Stimulated activated CD8-positive, alpha-beta memory T cell treated with anti-CD3 and anti-CD28 coated beads, Interleukin-12 subunit alpha, Interleukin-12 subunit beta, amount 100 ng/mL, for 1 hour (primary cell): ENCODE measurements around the gene PPP1R13B.
"Not testable (repeated sequence)": the region's sequence is repeated elsewhere in the genome, so short reads cannot be mapped to it uniquely, and the experiment has no call there.

Source experiments
- DNase-seq: peaks from one replicate; pipeline ENCODE4 v3.0.0-alpha.2; 2020; ENCODE audit warnings: low read depth

The PPP1R13B gene

DNA sequence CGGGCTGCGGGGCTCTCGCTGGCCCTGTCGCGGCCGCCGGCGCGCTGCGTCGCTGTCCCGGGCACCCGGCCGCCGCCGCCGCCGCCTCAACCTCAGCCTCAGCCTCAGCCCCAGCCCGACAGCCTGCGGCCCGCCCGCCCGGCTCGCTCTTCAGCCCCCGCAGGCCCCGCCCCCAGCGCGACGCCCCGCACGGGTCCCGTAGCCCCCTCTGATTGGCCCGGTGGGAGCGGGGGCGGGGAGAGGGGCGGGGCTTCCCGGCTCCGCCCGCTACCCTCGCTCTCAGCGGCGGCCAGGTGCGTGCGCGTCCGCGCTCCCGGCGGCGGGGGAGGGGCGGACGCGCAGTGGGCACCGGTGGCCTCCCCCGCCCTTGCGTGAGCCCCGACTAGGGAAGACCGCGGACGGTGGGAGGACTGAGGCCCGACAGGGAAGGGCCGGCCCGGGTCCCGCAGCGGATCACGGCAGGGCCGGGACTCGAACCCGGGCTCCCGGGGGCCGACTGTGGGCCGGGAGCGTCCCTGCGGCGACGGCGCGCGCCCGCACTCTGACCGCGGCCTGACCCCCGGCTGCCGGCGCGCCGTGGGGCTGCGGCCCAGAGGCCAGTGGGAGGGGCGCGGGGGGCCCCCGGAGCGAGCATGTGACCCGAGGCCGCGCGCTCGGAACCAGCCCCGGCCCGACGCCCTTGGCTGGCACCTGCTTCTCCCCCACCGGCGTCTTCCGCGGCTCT lies at the start of gene PPP1R13B:
PPP1R13B (minus strand) TSS at position 125 of the 724 bp plus-strand sequence. CDS start 268 bp downstream, outside the sequence.
- peak; percentile 84 for DNase-seq

DNA sequence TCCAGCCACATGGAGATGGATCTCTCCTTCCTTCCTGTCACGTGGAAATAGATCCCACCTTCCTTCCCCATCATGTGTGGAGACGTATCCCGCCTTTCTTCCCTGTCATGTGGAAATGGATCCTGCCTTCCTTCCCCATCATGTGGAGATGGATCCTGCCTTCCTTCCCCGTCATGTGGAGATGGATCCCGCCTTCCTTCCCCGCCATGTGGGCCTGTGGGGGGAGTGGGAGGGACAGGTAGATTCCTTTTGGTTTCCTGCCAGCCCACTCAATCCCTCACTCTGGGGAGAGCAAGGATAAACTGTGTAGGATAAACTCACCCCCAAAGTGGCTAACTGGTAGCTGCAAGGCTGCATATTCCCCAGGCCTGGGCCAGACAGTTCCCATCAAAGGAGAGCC lies 49.2 kb upstream of the PPP1R13B start:
- DNase-seq = no peak

DNA sequence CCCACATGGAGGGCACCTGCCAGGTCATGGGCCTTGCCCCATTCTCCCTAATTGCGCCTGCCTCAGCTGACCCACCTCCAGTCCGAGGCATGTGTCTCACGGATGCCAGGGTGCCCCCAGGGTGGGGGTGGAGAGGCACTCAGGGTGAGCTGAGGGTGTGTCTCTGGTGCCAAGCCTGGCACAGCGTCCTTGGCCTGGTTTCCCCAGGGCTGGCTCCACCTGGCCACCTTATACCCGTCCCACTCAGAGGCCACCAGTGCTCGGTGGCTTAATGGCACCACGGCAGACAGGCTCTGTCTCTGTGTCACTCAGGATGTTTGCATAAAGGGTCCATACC lies 47.3 kb upstream of the PPP1R13B start:
- DNase-seq = no peak

GRCh38 chr14:103894034-103894722 lies 46.8 kb upstream of the PPP1R13B start:
- no peak for DNase-seq

- no peak for DNase-seq
These were observed 44.9 kb upstream of the PPP1R13B start for GRCh38 chr14:103892247-103892646.

DNA sequence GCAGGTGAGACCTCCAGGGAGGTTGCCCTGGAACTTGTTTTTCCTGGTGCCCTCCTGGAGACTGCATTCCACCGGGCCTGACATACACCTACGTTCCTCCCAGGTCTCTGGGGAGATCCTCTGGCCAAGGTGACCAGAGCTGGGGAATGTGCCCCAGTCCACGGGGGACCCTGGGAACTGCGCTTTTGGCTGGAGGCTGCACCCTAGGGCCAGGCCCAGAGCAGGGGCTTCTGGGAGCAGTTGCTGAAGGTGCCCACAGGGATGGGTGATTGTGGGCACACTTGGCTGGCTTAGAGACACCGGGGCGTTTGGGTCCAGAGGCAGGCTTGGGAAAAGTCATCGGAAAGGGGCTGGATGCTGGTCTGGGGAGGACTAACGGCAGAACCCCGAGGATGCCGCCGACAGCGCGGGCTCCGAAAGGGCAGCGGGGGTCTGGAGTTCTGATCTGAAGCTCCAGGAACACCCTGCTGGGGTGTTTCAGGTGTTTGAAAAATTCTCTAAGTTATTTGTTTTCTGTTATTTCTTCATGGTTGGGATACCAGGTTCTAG lies 44.4 kb upstream of the PPP1R13B start:
- no peak for DNase-seq

GRCh38 chr14:103890821-103891666 lies 43.7 kb upstream of the PPP1R13B start:
- no peak for DNase-seq

GRCh38 chr14:103890052-103890371 lies 42.6 kb upstream of the PPP1R13B start:
- no peak for DNase-seq

DNA sequence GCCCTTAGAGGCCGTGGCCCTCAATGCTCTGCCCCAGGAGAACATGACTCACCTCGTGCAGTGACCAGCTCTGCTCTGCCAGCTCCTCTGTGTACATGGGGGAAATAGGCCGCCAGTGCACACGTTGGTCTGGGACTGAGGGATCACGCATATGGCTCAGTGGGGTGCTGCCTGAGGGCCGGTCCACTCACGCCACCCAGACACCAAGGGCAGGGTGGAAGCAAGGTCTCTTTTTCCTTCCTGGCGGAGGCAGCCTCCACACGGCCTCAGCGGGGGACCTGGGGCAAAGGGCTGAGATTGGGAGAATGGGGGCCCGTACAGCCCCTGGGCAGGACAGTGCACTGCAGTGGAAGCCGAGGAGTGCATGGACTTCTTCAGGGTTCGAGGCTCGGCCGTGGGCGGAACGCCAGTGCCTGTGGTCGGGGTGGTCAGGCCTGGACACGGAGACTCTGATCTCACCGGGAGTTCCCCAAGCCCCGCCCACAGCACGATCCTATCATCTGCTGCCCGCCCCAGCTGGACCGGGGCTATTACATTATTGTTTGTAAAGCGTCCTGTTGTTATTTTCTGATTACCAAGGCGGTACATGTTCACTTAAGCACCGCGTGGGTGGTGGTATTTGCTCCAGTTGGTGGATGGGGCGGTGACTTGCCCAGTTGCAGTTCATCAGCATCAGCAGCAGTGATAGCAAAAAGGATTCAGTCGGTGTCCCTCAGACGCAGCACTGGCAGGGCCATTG lies 42.1 kb upstream of the PPP1R13B start:
- DNase-seq = no peak

DNA sequence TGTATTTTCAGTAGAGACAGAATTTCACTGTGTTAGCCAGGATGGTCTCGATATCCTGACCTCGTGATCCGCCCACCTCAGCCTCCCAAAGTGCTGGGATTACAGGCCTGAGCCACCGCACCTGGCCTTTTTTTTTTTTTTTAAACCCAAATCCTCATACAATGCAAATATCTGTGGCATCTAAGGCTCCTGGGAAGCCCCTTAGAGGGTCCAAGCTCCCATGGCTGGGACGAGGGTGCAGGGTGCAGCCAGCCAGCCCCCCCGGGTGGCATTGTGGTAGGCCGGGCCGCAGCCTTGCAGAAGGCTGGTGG lies 41.6 kb upstream of the PPP1R13B start:
- DNase-seq = not testable (repeated sequence)

DNA sequence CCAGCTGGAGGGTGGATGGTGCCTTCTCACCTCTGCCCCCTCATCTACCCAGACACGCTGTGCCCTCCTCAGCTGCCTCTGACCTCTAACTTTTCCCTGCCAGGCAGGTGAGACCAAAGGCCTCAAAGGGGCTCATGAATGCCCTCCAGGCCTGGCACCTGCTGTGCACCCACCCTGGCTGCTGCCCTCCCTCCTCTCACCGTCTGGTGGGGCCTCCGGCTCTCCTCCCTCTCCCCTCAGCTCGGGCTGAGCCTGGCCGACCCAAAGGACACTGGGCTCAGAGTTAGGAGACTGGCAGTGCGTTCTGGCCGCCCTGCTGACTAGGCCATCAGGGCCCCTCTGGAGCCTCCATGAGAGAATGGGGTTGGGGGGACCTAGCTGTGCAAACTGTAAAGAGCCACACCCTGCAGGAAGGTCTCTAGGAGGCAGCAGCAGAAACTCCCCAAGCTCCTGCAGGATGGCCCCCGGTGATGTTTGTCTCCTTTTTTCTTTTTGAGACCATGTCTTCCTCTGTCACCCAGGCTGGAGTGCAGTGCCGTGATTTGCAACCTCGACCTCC lies 40.3 kb upstream of the PPP1R13B start:
- no peak for DNase-seq

- no peak for DNase-seq
These were observed 39.8 kb upstream of the PPP1R13B start for GRCh38 chr14:103887170-103887501.

DNA sequence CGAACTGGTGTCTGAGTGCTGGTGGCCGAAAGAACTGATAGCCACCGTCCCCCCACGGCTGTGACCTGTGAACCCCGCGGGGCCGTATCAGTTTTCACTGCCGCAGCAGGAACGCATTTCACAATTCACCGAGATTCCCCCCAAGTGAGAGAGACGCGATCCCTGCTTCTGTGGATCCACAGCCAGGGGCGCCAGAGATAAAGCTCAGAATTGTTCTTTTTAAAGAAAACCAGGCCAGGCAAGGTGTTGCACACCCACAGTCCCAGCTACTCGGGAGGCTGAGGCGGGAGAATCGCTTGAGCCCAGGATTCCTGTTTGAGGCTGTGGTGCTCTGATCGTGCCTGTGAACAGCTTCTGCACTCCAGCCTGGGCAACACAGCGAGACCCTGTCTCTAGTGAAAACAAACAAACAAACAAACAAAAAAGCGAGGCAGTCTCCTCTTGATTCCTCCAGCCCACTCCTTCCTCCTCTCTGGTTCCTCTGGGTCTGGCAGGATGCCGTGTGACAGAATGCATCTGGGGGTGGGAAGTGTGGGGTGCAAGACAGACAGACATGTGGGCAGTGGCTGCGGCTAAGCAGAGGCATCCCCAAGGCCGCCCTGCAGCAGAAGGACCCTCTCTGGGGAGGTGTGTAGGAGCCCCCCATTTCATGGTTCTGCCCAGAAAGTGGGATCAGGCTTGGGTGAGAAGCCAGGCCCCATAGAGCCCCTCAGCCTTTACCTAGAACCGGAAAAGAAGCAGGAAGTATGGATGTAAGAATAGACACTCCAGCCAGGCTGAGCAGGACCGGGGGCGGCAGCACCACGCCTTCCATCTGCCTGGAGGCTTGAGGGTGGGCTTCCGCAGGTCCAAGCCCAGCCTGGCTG lies 39.2 kb upstream of the PPP1R13B start:
- DNase-seq = no peak

DNA sequence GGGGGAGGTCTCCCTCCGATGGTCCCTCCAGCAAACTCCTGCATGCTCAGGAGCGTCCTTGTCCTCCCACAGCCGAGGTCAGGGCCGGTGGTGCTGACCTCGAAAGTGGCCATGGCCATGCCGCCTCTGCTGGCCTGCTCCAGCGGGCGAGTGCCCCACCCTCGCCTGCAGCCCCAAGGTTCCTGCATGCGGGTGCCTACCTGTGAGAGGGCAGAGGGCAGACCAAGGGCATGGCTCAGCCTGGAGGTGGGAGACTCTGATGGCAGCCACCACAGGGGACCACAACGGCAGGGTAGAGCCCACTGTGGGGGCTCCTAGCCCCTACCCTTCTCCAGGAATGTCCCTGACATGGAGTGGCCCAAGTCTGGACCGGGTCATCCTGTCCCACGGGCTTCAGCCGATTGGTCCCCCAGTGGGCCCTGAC lies 38.1 kb upstream of the PPP1R13B start:
- DNase-seq = no peak

- DNase-seq = no peak
These were observed 37.5 kb upstream of the PPP1R13B start for GRCh38 chr14:103884854-103885253.

DNA sequence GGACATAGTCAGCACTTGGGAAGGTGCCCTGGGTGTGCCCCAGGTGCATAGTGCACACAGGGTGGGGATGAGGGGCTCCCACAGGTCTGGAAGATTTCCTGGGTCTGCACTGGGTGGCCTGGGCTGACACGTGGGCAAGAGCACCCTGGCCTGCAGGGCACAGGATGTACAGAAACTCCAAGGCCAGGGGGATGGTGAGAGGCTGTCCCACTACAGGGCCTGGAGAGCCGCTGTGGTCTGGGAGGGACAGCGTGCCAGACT lies 35.8 kb upstream of the PPP1R13B start:
- DNase-seq = no peak

GRCh38 chr14:103882503-103883262 lies 35.3 kb upstream of the PPP1R13B start:
- no peak for DNase-seq

- no peak for DNase-seq
These were observed 34.2 kb upstream of the PPP1R13B start for GRCh38 chr14:103881268-103882201.
